GM12872 (cell line): Measurements from ENCODE around the gene MVD.

Source experiments
- CTCF ChIP-seq: IDR thresholded peaks from 3 replicates; pipeline ENCODE4 v1.5.1; 2011; ENCODE audit warnings: low read depth, mild to moderate bottlenecking, low read length, moderate library complexity; ENCODE audit not compliant: insufficient read depth

The MVD gene

GRCh38 chr16:88695218-88695617 is 32.3 kb upstream of the MVD start:
- TF ChIP-seq CTCF, result no peak

- no peak for TF ChIP-seq CTCF
Measured at GRCh38 chr16:88694221-88695087, 31.6 kb upstream of the MVD start.

DNA sequence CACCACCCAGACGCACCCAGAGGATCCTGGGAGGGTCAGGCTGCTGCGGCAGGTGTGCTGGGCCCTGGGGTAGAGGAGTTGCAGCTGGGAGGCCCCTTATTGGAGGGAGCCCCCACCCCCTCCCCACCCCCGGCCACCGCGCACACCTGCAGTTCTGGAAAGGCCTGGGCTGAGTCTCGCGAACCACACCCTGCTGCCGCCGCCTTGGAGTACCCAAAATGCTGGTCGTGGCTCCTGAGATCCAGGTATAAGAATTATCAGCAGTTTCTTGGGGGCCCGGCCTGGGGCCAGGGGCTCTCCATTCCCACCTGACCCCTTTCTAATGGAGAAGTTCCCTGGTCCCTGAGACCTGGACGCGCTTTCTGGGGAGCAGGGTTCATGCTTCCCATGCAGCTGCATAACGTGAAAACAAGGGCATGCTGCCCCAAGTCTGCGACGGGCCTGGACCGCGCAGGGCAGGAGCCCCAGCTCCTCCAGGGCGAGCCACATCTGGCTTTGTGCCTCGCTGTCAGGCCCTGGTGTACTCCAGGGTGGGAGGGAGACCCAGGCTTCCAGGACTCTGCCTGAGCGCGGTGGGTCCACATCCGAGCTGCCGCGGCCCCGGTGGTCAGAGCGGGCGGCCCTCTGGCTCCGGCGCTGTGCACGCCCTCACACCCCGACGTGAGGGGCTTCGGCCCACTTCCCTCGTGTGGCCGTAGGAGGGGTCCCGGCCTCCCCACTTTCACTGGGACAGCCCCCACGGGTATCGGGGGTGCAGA is 30.7 kb upstream of the MVD start:
- no peak for TF ChIP-seq CTCF

GRCh38 chr16:88692861-88693260 is 30.0 kb upstream of the MVD start:
- TF ChIP-seq CTCF, result no peak

DNA sequence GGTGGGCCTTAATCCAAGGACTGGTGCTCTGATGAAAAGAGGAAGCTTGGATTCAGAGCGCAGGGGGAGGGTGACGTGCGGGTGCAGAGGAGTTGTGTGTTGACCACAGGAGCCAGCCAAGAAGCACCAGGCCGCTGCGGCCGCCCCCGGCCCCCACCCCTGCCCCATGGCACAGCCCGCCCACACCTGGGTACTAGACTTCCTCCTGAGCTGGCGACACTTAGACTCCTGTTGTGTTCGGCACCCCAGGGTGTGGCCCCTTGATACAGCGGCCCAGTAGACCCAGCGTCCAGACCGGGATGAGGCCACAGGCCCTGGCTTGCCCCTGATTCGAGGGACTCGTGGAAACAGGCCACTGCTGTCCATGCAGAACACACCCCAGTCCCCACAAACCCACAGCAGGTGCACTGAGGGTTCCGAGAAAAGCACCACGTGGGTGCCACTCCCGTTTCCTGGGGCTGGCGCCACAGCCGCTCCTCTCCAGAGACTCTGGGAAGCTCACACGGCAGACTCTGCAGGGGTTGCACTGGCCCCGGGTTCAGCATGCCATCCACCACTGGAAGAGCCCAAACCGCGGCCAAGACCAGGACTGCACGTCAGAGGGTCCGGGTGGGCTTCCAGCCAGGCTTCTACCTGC is 29.2 kb upstream of the MVD start:
- no peak for TF ChIP-seq CTCF

DNA sequence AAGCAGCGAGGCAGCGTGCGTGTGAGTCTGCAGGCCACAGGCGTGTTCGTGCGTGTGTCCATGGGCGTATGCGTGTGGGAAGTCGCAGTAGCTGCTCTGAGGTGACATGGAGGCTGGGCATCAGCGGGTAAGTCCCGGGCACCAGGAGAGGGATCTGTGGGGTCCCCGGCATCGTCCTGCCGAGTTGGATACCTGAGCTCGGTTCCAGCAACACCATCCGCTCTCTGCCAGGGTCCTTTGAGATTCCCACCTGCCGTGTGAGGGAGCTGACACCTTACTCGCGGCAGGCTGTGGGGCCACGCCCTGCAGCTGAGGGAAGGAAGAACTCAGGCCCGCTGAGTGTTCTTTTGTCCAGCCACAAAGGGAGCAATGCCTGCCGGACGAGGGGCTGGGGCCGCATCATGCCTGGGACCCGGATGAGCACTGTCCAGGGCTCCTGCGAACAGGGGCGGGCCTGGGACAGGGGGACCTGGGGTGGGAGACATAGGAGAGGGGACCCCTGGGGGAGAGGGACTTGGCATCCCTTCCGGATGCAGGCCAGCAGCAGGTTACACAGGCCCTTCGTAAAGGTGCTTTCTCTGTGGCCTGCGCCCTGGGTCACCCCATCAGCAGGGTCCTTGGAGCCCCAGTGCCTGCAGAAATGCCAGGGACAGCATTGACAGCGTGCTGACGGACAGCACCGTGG is 28.4 kb upstream of the MVD start:
- TF ChIP-seq CTCF, result no peak
